GM18498 (cell line): ENCODE data around the gene PAPOLA.

Experiments
- ATAC-seq: cut with Tn5 transposase; IDR thresholded peaks from one replicate; pipeline ENCODE4 v1.9.1; 2021; ENCODE audit warnings: mild to moderate bottlenecking, moderate library complexity; ENCODE audit not compliant: unreplicated experiment

Gene PAPOLA

DNA sequence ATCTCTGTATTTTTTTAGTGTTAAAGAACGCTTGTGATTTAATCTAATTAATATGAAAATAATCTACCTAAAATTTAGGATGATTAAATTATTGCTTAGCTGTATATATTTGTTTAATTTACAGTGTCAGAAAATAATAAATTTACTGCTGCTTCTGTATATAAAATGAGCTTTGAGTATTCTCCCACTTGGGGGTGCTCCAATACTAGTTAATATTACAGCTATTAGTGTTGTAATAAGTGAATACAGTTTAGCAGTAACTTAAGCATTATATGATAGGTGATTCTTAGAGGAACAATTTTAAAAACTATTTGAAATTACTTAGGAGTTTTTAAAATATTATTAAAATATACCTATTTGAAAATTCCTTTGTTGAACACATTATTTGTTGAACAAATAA is 62.2 kb downstream of the PAPOLA start:
- no peak for ATAC-seq

DNA sequence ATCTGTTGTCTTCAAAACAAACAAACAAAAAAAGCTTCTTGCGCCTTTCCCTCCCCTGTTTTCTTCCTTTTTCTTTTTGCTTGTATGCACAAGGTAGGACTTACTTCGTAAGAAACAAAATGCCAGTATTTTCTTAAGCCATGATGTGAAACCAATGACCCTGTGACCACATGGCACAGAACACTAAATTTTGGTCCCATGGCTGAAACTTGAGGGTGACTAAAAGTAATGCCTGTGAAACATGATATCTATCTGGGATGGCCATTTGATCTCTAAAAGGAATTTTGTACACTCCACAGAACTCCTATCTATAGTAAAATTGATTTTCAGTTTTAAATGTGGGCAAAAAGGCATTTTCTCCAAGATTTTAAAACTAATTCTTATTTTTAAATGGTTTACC is 63.6 kb downstream of the PAPOLA start:
- no peak for ATAC-seq

DNA sequence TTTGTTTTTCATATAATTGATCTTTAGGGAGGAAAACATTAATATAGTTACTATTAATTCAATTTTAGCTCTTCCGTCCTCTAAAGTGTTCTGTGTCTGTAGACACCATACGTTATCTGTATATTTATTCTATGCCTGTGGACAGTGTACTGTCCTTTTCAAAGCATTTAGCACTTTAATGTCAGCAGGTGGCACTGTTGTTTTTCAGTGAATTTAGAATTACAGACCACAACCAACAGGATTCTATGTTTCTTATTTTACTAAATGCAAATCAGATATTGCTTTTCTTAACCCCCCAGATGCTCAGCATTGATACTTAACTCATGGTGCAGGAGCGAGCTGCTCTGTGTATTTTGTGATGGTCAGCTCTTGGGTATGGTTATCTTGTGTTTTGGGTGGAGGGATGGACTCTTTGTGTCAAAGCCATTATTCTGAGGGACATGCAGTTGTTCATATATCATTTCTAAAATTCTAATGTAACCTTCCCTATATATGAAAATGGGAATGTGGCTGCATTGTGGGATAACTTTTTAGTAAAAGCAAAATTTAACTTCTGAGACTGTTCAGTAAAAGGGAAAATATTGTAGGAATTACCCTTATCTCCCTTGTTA is 65.2 kb downstream of the PAPOLA start:
- ATAC-seq, result peak; percentile 65

DNA sequence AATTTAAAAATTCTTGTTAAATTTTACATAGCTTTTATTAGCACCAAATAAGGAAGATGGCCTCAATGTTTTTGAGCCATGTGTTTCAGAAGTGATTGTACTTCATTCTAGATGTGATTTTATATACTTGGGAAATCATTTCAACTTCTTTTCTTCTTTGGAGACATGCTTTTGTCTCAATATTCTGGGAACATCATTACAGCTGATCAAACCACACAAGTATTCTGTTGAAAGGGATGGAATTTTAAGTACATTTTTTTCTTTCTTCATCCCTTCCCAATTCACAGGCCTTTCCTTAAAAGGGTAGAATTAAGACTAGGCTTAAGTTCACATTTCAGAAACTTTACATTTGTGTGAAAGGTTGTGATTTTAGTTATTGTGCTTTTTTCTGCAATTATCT is 66.4 kb downstream of the PAPOLA start:
- no peak for ATAC-seq

DNA sequence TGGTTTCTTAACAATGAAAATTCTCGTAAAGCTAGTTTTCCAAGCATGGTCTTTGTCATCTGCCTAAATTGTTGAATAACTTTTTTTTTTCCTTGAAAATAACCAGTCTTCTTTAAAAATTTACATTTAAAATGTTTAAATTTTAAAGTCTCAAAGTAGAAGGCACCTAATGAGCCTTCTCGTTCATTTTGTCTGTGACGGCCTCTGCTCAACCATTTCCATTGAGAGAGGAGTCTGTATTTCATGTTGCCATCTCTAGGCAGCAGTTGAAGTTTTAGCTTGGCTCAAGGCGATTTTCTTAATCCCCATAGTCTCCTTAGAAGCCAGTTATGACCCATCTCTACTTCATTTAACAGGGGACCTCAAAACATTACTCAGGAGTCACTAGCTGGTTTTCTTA is 69.1 kb downstream of the PAPOLA start:
- no peak for ATAC-seq

DNA sequence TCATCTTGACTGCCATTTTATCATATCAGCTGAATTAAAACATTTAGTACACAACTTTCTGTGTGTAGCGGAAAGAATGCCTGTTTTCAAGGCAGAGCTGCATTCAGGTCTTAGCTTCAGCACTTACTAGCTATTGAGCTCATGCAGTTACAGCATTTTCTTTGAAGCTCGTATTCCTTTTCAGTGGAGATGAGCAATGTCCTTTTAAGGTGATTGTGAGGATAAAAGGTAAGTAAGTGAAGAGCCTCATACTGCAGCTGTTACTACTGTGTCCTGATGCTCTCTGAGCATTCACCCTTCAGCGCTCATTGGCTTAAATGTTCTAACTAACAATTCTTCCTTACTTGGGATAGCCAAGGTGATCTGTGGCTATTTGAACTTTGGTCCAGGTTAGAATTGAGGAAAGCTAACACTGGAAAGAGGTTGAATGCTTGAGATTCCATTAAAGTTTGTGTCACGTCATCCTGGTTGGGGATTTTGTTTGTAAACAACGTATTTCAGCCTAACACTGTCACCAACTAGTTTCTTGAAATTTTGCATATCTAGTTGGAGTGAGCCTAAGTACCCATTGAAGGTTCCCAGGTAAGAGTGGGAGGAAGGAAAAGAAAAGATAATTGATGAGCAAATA is 71.4 kb downstream of the PAPOLA start:
- no peak for ATAC-seq

DNA sequence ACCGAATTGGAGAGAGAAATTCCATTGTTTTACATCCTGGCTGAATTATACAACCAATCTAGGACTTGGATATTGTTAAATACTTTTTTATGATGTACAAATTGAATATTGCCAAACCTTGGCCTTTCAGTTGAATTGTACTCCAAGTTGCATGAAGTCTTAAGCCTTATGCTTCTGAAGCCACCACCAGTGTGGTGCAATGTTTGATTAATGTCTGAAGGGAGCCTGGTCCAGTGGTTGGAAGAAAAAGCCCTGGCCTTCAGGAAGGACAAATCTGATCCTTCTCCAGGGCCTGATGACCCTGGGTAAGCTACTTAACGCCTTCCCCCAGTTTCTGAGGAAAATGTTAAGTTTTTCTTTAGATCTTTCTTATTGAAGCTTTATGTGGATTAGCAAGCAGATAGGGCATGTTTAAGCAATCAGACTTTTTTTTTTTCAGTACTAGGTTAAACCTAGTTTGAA is 72.0 kb downstream of the PAPOLA start:
- no peak for ATAC-seq

DNA sequence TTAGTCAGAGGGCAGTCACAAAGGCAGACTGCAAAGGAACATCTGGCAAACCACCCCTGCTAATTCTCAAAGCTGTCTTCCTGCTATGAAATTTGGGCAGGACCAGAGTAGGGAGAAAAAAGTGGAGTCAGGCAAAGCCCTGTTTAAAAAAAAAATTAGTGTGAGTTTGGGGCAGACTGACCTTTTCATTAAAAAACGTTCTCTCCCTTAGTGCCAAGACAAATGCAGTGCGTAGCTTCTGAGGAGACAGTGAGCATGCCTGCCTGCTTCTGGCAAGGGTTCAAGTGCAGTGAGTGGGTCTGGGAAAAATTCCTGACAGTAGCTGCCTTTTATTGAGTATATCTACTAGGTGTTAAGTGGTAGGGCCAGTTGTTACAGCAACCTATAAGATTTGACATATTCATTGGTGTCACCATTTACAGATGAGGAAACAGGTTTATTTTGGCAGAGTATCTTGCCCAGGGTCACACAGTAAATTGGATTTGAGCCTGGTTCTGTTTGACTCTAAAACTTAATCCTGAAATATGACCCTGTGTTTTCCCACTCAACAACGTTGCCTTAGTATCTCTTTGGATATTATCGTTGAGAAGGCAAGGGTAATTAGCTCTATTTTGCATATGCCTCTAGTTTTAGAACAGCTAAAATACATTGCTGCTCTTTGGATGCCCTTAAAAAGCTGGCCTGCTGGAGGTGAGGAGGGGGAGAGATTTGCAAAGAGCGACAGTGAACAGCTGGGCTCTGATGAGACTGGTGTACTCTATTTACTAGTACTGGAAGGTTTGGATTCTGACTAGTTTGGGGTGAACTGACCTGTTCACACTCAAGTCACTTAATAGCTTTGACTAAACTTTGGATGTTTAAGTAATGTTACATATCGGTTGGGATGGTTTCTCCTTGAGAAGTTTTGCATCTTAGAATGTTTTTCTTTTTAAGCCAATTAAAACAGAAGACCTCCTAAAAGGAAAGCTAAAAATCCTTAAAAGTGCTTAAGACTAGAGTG is 72.8 kb downstream of the PAPOLA start:
- no peak for ATAC-seq

DNA sequence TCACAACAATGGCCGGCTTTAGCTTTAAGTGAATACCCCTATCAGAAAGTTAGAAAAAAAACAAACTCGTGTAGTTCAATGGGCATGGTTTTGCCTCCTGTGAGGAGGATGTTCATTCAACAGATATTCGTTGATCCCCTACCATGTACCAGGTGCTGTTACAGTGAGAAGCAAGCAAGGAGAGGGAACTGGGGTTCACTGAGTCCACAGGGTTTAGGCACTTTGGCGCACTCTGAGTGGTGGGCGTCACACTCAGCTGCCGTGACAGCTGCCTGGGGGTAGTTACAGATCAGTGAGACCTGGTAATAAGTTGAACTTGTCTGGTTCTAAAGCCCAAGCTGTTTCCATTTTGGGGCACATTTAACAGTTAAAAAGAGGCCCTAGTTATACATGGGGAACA is 74.2 kb downstream of the PAPOLA start:
- no peak for ATAC-seq

DNA sequence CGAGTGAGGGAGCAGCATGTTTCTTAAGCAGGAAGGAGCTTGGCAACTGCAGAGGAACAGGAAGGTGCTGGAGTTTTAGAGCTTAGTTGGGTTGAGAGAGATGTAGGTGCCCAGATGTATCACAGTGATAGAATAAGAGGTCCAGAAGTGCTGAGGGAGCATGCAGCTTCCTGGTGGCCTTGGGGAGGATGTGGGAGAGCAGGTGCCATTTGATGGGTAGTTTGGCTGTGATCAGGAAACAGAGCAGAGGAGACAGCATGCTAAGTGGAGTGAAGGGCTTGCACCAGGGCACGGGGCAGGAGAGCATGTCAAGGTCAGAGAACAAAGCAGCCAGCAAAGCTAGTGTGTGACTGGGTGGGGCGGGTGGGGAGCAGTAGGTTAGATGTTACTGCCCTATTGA is 74.8 kb downstream of the PAPOLA start:
- ATAC-seq, result no peak

DNA sequence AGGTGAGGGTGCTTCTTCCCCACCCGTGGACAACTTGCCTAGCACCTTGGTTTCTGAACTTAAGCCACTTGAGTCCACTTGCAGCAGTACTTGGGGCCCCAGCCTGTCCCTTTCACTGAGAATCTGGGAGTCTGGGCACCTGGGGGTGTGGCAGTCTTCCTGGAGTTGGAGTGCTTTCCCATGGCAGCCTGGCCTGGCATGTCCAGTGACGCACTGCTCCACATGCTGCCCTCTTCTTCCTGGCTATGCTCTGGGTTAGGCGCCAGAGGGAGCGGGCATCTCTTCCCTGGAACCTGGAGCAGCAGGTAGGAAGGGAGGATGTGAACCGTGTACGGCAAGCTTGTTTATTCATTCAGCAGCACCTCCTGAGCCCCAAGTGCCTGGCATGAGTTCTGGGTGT is 76.4 kb downstream of the PAPOLA start:
- no peak for ATAC-seq

DNA sequence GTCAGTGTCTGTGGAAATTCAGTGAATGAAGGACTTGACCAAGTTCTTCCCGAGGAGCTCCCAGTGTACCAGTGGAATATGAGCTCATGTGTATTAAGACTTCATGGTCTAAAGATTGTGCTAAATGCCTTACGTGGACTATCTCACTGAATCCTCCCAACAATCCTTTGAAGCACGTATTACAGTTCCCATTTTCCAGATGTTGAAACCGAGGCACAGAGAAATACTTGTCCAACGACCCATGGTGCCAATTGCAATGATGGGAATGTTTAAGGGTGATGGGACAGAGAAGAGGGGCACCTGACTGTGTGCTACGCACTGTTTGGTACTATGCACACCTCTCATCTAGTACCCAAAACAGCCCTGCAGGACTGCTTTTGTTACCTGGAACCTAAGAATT is 77.2 kb downstream of the PAPOLA start:
- ATAC-seq, result no peak

DNA sequence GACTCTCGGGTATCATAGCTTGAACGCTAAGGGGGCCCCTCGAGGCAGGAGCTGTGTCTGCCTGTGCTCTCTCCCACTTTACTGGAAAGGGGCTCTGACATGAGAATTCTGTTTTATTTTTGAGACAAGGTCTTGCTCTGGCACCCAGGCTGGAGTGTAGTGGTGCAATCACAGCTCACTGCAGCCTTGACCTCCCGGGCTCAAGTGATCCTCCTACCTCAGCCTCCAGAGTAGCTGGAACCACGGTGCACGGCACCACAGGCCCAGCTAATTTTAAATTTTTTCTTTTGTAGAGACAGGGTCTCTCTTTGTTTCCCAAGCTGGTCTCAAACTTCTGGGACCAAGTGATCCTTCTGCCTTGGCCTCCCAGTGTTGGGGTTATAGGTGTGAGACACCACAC is 77.7 kb downstream of the PAPOLA start:
- no peak for ATAC-seq

DNA sequence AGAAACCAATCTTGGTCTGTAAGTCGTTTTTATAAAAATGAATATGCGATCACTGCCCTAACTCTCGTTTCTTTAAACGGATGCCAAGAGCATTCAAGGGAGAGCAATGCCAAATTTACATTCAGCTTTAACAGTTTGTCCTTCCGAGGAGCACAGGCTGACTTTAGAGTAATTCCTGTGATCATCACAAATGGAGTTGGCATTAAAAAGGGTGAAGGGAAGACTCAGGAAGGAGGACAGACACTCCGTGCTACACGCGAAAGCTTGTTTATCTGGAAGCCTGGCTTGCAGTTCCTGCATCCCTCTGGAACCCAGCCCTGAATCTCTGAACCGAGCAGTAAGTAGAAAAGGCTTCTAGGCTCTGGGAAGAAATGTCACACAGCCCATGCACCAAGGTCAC is 78.4 kb downstream of the PAPOLA start:
- ATAC-seq, result no peak

DNA sequence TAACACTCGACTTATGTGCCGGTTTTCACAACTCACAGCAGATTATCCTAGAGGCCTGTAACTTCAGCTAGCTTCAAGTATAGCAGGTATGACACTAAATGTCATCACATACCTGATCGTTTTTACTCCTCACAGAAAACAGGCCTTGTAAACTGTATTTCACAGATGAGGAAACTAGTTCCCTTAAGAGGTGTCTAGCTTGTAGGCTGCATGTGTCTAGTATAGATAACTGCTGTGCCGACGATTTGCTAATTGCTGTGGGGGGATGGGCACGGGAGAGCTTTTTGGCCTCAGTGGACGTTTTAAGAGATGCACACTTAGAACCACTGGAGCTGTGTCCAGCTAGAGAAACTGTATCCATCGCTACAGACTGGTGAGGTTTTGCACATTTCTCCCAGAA is 78.8 kb downstream of the PAPOLA start:
- ATAC-seq, result no peak

DNA sequence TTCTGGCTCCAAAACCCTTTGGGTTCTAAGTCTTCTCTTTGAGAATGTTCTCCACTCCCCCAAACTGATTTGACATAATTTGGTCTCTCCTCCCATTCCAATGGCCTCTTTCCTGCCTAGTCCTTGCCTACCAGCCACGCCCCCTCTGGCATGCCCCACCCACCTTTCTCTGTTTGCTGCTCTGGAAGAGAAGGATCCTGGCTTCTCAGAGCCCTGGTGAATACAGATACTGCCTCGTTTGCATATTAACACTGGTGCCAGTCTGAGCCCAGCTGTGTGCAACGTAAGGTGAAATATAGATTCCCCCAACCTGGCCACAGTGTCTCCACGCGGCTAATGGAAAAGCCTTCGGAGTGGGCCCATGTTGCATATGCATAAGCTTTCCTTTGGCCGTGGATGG is 79.7 kb downstream of the PAPOLA start:
- no peak for ATAC-seq

DNA sequence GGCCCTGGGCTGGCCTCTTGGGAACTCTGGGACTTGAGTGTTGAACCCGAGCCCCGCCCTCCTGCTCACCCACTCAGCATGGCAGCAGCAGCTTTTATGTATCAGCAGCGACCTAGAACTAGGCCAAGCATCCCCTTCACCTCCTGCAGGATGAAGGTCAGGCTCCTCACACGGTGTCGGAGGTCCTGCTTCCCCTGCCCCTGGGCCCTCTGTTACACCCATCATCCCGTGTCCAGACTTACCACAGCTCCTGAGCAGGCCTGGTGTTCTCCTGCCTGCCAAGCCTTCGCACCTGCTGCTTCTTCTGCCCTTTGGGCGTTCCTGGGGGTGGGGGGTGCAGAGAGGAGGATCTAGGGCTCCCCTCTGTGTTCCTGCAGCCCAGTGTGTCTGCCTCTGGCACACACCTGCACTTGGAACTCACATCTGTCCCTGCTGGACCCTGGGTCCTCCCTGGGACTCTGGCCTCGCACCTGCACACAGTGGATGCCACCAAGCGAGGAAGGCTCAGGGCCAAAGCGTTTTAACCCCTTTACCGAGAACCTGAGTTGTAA is 80.3 kb downstream of the PAPOLA start:
- ATAC-seq, result no peak

DNA sequence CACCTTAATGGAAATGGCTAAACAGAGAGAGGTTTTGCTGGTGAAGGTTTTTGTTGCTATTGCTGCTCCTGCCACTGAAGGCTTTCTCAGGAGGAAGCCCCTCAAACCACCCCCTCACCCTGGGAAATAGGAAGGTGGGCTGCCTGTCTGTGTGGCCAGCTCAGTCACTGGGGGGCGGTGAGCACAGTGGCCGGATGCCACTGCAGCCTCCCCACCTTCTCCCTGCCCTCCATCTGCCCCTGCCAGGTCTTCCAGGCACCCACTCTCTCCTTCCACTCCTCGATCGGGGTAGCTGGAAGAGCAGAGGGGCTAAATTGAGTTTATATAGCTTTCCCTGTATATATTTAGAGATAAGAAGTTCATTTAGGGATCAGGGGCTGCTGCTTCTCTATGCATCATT is 80.8 kb downstream of the PAPOLA start:
- ATAC-seq, result no peak

DNA sequence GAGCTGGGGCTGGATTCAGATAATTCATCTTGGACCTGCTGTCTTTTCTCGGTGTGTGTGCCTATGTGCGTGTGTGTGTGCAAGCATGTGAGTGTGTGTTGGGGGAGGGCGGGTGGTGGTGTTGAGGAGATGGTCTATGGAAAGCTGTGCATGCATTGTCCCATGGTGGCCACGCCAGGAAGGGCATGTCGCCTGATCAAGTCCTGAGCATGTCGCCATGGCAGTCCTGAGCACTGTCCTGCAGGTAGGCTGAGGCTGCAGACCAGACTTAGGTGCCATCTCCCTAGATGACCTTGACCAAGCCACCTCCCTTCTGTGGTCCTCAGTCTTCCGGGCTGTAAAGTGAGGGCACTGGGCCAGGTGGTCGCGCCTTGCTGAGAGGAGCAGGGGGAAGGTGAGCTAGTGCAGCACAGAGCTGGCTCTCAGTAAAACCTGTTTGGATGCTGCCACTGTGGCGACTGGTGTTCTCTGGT is 81.4 kb downstream of the PAPOLA start:
- ATAC-seq, result no peak

DNA sequence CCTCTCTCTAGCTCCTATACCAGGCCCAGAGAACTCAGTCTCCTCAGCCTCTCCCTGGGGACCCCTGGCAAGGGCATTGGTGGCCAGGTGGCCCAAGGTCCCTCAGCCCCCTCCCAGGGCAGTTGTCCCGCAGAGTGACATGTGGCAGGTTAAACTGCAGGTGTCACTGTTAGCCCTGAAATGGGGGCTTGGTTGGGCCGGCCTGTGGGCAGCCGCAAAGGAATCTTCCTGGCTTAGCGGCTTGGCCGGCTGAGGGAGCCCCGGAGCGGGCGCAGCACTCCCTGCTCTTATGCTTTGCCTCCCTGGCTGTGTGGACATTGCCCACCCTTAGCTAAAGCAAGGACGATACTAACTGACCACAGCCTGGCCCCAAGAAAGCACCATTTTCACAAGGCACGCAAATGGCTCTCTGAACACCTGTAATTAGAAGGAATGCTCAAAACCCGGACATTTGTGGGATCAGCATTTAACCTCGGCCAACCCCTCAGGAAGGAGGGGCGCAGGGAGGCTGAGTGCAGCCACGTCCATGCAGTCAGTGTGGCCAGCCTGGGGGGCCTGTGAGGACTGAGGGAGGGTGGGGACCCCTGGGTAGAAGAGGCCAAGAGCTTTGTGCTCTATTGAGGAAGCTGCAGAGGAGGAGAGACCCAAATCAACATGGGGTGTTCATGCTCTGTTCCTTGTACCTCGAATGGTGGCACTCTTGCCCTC is 82.2 kb downstream of the PAPOLA start:
- peak; percentile 86 for ATAC-seq
